AG04450 (cell line): Measurements from ENCODE around the gene FADS3. TPM values are rescaled to one million over a fixed set of nuclear protein-coding genes. Genes with fewer than 3 reads are reported as not detected.

Source experiments
- CTCF ChIA-PET: fragments of 300-600, 350-600 bp; formaldehyde crosslinking; extraction: SDS; loops from one replicate; lab custom pipeline; 2022; ENCODE audit warnings: antibody characterized with exemption, inconsistent platforms; lab: Charles Lee
- POLR2A ChIA-PET: fragments of 350-600 bp; formaldehyde crosslinking; extraction: SDS; loops from one replicate; lab custom pipeline; 2021; ENCODE audit warnings: antibody characterized with exemption, inconsistent platforms; lab: Yijun Ruan, JAX
- DNase-seq: peaks from one replicate; pipeline ENCODE4 v3.0.0-alpha.2; 2011; ENCODE audit warnings: low read depth, low spot score
- H3K27ac ChIP-seq: one replicate; pipeline ENCODE4 v1.5.1; 2012; ENCODE audit warnings: low read depth, low read length, control low read depth
- H3K27me3 ChIP-seq: one replicate; pipeline ENCODE4 v1.6.0; 2012; ENCODE audit warnings: low read length; ENCODE audit not compliant: control insufficient read depth, insufficient read depth
- H3K4me3 ChIP-seq: 2 replicates; pipeline ENCODE4 v1.5.1; 2011; ENCODE audit warnings: mild to moderate bottlenecking, low read depth, low read length, control low read depth
- H3K9me3 ChIP-seq: 2 replicates; pipeline ENCODE4 v1.5.1; 2012; ENCODE audit warnings: low read length; ENCODE audit not compliant: control insufficient read depth, insufficient read depth
- polyA plus RNA-seq: library from polyadenylated mRNA; depleted of rRNA; stranded (reverse); fragments of >200 nt; gene quantifications from 2 replicates; pipeline ENCODE4 v1.2.3, GENCODE V29; 2011
- TF ChIP-seq, protein P1 (sequence below): IDR thresholded peaks from 2 replicates; pipeline ENCODE4 v1.5.1; 2011; ENCODE audit warnings: low read depth, low read length, control low read depth, inconsistent platforms

Gene FADS3
- polyA plus RNA-seq, 1 experiment: 38.9 TPM

DNA sequence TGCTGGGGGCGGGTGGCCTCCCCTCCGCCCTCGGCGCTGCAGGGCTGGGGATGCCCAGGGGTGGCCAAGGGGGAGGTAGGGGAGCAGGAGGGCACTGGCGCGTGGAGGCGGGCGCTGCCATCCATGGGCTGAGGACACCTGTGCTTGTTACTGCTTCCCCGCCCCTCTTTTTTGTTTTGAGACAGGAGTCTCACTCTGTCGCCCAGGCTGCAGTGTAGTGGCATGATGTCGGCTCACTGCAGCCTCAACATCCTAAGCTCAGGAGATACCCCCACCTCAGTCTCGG, 683 bp upstream of the FADS3 start:
- TF ChIP-seq, protein P1, sequence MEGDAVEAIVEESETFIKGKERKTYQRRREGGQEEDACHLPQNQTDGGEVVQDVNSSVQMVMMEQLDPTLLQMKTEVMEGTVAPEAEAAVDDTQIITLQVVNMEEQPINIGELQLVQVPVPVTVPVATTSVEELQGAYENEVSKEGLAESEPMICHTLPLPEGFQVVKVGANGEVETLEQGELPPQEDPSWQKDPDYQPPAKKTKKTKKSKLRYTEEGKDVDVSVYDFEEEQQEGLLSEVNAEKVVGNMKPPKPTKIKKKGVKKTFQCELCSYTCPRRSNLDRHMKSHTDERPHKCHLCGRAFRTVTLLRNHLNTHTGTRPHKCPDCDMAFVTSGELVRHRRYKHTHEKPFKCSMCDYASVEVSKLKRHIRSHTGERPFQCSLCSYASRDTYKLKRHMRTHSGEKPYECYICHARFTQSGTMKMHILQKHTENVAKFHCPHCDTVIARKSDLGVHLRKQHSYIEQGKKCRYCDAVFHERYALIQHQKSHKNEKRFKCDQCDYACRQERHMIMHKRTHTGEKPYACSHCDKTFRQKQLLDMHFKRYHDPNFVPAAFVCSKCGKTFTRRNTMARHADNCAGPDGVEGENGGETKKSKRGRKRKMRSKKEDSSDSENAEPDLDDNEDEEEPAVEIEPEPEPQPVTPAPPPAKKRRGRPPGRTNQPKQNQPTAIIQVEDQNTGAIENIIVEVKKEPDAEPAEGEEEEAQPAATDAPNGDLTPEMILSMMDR: no peak
- H3K4me3 ChIP-seq: peak overlapping the region; percentile 84
- ChIA-PET CTCF (interaction anchor here (1.2 to 2.5 kb wide), 4 partner anchors 37 to 190 kb away, joined by 4 to 12 read pairs (median 8); no protein-coding TSS in a partner anchor), POLR2A (interaction anchor here (0.9 to 1.1 kb wide), 2 partner anchors 58 to 60 kb away, joined by 3 to 4 read pairs; no protein-coding TSS in a partner anchor)
- no peak for DNase-seq
- H3K27ac ChIP-seq: no peak overlapping the region
- no peaks in the 10 kb centered on the region for H3K27me3 ChIP-seq
- H3K9me3 ChIP-seq: peaks cover under 1% of the 10 kb centered on the region

DNA sequence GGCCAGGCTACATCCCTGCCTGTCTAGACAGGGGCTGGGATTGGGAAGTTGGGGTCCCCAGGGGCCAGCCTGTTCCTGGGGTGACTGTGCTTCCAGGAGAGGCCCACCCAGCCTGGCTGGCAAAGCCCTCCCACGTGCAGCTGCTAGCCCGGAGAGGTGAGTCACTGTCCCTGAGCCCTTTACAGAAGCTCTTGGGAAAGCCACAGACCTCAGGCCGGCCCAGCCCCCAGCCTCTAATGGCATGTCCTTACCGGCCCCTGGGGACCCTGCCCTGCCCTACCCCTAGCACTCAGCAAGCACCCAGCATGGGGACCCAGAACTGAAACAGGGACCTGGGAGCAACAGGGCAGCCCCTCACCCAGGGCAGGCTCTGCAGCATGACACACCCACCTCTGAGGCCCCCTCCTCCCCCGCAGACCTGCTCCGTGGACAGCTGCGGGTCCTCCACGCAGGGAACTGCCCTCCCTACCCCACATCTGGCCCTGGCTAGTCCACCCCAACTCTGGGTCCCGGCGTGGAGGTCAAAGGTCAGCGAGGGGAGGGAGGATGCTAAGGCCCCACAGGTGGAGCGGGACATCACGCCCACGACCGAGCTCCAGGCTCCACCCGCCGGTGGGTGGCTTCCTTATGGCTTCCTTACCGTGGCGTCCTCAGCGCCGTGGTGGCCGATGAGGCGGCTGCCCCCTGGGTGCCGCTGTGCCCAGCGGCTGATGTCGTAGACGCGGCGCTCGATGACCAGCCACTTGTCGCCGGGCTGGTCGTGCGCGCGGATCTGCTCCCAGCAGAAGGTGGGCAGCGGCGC, 615 bp downstream of the FADS3 start:
- DNase-seq: no peak
- H3K27ac ChIP-seq: no peak overlapping the region
- ChIA-PET CTCF (interaction anchor here (0.7 to 2.8 kb wide), 4 partner anchors 9 to 217 kb away, joined by 3 to 10 read pairs (median 5); no protein-coding TSS in a partner anchor), POLR2A (interaction anchor here (0.6 to 1.3 kb wide), 3 partner anchors 78 to 193 kb away, joined by 3 to 9 read pairs (median 3); no protein-coding TSS in a partner anchor)
- TF ChIP-seq, protein P1: no peak
- no peaks in the 10 kb centered on the region for H3K27me3 ChIP-seq
- H3K4me3 ChIP-seq: peak overlapping the region; percentile 84
- H3K9me3 ChIP-seq: peaks cover 5% of the 10 kb centered on the region

DNA sequence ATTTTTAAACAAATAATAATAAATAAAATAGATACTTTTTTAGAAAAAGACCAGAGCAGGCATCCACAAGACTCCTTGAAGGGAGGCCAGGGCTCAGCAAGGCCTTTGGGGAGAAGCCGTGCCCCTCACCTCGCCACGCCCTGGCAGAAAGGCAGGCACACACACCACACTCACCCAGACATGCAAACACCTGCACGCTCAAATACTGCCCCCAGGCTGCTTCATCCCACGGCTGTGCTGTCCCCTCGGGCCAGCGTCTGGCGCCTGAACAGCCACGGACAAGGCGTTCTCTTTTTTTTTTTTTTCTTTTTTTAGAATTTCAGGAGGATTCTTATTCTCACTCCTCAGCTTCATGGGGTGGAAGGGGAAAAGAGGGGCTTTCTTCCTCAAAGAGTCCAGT, 1.5 kb downstream of the FADS3 start:
- no peak for DNase-seq
- Histone ChIP-seq H3K27ac (no peak overlapping the region), H3K27me3 (no peaks in the 10 kb centered on the region), H3K4me3 (peak overlapping the region; percentile 84), H3K9me3 (peaks cover 5% of the 10 kb centered on the region)
- ChIA-PET CTCF (interaction anchor here (1.1 to 2.8 kb wide), 4 partner anchors 10 to 218 kb away, joined by 3 to 10 read pairs (median 6); no protein-coding TSS in a partner anchor), POLR2A (no interaction called here)
- TF ChIP-seq, protein P1: no peak

DNA sequence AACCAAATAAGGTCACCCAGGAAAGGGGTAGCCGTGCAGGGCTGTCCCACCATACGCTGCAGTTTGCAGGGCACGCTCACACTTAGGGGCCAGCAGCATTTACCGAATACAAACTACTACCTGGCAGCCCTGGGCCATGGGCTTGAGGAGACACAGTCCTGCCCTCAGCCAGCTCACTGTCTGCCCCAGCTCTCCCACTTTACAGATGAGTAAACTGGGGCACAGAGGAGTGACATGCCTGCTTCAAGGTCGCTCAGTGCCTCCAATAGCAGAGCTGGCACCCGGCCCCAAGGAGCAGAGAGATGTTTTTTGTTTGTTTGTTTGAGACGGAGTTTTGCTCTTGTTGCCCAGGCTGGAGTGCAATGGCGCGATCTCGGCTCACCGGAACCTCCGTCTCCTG, 2.8 kb downstream of the FADS3 start:
- no peak overlapping the region for H3K4me3 ChIP-seq
- CTCF ChIA-PET: interaction anchor here (0.6 to 2.8 kb wide), 4 partner anchors 11 to 220 kb away, joined by 3 to 10 read pairs (median 5); no protein-coding TSS in a partner anchor

More for the DNA sequence above, 2.8 kb downstream of the FADS3 start:
- TF ChIP-seq, protein P1: no peak
- POLR2A ChIA-PET: no interaction called here
- Histone ChIP-seq H3K27ac (peak overlapping the region; percentile 31), H3K27me3 (no peaks in the 10 kb centered on the region), H3K9me3 (peaks cover 5% of the 10 kb centered on the region)
- no peak for DNase-seq
